ENCODE data around the gene UBXN10.

Gene UBXN10, protein sequence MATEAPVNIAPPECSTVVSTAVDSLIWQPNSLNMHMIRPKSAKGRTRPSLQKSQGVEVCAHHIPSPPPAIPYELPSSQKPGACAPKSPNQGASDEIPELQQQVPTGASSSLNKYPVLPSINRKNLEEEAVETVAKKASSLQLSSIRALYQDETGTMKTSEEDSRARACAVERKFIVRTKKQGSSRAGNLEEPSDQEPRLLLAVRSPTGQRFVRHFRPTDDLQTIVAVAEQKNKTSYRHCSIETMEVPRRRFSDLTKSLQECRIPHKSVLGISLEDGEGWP

DNA sequence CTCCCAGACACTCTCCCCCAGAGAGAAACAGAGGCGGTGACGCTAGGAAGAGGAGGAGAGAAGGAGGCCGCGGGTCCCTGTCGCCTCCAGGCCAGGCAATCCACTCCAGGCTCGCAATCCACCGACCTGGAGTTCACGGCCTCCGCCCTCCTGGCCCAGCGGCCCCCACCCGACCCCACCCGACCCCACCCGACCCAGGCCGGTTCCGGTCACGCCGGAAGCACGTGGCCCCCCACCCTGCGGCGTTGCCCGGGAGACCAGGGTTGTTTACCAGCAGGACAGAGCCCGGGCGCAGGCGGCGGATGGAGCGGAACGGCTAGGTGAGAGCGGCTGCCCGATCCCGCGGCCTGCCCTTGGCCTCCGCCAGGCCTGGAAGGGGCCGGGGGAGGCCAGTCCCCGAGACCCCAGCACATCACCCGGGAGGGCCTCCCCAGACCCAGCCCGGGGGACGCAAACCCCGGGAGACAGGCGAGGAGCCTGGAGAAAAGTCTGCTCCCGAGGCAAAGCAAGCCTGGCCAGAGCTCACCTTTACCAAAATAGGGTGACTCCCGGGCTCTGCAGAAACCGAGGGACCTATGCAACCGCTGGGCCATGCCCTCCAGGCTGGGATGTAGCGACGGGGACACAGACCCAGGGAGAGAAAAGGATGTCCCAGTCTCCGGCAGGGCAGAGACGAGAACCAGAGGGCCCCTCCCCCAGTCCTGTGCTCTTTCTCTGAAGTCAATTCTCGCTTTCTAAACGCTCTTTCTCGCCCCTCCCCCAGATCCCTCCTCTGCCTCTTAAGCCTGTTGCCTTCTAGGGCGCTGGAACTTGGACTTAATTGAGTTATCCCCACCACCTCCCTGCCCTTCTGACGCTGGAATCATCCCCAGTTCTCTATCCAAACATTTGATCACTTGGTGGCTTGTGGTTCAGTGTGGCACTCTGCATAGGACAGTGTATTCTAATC, at the start of gene UBXN10, which contains the start of gene PLA2G2C:
UBXN10 (plus strand) TSS at position 263 of the 949 bp plus-strand sequence. CDS start 4,466 bp downstream, outside the sequence.
PLA2G2C (minus strand) TSS at position 685 of the 949 bp plus-strand sequence. CDS start 9,155 bp downstream, outside the sequence.
- peak; percentile 7 for DNase-seq

DNA sequence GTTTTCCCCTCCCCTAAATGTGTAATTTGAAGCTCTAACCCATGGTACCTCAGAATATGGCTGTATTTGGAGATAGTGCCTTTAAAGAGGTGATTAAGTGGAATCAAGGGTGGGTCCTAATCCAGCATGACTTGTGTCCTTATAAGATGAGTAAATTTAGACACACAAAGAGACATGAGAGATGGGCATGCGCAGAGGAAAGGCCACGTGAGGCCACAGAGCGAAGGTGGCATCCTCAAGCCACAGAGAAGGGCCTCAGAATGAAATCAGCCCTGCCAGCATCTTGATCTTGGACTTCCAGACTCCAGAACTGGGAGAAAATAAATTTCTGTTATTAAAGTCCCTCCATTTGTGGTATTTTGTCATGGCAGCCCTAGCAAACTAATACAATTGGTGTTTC, 49.6 kb upstream of the UBXN10 start:
- no peak for DNase-seq

DNA sequence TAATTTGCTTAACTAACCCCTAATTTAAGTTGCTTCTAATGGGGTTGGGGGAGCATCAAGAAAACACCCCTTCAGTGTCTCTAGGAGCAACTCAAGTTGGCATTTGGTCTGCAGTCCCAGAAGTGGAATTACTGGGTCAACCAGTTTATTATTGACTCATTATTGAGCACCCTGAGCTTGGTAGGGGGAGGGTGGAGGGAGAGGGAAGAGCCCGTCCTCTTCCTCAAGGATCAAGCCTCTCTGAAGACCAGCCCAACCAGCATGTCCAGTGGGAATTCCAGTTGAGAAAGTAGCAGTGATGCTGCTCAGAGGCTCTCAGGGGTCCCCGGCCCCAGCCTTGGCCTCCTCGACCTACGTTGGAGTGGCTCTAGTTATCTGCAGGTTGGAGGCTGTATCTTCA, 48.8 kb upstream of the UBXN10 start:
- DNase-seq = no peak

DNA sequence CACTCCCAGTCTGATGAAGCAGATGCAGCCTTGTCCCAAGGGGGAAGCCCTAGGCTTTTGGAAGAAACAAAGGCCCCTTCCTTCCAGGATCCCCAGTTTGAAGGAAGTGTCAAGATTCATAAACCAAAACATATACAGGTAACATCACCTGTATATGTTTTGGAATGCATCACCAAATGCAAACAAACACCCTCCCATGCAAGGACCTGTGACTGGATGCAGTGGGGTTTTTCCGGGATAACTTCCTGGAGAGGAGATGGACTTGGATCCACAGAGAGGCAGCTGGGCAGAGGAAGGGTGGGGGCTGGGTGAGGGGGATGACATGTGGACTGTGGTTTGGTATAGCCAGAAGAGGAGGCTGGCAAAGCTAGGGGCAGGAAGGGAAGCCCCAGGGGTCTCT, 48.3 kb upstream of the UBXN10 start:
- DNase-seq = no peak

DNA sequence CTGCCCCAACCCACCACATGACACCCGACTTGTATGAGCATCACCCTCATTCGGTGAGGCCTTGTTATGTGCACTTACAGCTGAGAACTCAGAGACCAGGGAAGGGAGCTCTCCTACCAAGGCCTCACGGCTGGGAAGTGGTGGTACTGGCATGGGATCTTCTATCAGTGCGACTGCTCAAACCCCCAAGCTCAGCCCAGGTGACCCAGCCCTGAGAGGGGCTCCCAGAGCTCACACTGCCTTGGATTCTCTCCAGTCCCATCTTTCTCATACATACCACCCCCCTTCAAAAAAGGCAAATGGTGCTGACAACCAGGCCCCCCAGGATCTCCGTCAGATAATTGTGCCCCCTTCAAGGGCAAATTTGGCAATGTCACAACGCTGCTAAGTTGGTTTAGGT, 47.5 kb upstream of the UBXN10 start:
- DNase-seq = no peak

DNA sequence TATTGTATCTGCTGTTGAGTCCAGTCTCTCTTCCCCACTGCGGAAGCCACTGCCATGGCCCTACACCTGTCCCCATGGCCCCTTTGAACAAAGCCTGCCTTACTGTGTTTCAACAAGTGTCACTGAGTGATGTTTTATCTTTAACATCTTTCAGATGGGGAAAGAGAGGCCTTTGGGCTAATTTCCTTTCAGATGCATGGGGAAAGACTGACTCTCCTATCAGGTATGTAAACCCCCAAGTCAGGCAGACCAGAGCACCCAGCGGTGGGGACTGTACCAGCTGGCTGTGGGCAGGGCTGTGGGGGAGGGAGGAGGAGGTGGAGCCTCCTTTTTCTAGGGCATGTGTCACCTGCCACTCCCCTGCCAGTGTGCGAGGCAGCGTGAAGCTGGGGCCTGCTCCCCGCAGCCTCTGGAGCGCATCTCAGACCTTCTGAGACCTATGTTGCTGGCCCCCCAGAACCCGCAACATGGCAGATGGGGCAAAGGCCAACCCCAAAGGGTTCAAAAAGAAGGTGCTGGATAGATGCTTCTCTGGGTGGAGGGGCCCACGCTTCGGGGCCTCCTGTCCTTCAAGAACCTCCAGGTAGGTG, 46.8 kb upstream of the UBXN10 start, which contains the start of gene PLA2G2F:
PLA2G2F (plus strand) TSS at position 363 of the 590 bp plus-strand sequence; CDS start at position 468, 105 bp downstream.
- DNase-seq = no peak

DNA sequence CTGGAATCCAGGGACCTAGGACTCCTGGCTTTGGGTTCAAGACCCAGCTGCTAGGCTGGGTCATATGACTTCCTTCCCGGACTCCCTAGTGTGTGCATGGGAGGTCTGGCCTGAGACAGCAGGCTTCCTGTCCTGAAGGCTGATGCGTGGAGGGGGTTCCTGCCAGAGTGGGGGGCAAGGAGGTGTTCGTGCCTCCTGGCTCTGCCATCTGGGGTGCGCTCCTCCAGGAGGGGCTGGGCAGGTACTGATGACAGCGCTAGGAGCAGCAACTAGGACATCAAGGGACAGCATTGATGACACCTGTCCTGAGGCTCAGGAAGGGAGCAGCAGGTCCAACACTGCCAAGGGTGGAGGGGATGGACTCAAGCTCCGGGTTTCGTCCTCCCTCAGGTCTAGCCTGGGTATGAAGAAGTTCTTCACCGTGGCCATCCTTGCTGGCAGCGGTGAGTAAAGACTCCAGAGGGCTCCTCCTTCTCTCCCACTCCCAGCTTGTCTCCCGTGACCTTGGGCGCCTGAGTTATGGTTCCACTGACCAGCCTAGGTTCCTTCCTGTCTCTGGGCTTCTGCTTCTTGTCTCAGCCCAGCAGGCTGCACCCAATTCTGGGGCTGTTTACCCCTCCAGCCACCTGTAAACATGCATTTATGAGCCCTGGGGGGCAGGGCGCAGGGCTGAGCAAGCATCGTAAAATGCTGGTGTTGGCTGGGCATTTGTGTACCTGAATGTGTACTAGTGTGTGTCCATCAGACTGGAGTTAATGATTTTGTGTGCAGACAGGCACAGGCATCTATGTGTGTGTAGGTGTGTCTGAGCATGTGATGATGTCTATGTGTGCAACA, 45.9 kb upstream of the UBXN10 start:
- no peak for DNase-seq

DNA sequence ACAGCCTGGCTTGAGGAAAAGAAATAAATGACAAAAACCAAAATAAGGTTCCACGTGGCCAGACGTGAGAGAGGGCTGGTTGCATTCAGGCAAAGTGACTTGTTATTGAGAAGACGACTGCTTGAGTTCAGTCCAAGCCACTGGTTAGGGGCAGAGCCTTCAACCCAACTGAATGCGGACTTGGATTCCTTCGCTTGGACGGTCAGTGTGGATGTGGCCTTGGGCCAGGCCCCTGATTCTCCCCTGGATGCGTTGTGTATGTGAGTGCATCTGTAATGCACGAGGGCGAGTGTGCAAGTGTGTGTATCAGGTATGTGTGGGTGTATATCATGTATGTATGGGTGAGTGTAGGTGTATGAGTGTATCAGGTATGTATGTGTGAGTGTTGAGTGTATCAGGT, 44.9 kb upstream of the UBXN10 start:
- no peak for DNase-seq

DNA sequence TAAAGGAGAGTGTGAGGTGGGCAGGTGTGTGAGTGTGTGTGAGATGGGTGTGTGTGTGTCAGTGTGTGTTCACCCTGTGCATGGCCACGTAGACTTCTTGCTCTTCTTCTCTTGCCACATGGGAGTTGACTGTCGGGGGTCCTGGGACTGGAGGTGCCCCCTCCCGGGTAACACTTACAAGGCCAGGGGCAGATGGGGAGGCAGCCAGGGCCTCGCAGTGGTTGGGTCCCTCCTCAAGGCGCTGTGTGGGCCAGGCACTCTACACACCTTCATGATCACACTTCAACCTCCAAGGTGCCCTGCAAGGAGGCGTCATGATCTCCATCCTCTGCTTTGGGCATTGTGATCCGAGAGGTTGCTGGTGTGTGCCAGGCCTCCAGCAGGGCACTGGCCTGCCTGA, 44.4 kb upstream of the UBXN10 start:
- no peak for DNase-seq

DNA sequence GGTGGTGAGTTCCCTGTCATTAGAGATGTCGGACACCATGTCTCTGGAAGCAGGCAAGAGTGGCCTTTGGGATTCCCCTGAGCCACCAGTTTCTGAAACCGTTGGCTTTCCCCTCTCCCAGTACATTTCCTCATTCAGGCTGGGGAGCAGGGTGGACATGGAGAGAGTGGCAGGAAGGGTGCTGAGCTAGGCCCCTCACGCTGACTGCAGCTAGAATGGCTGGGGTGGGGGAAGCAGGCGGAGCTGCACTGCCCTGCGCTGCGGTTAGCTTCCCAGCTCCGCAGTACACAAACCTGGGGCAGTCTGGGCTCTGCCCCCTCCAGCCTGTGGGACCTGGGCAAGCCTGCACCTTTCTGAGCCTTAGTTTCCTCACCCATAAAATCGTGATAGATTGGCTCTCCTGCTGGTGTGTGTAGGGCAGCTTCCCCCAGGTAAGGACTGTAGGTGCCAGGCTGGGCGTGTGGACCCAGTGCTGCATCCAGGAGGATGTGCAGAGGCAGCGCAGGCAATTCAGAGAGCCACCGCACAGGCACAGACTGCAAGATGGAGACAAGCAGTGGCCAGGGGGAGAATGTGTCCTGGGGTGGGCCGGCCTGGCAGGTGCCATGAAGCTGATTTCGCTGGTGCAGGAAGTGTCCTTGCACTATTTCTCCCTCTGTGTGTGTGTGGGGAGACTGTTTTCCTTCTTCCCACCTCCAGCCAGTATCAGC, 43.7 kb upstream of the UBXN10 start:
- DNase-seq = no peak

DNA sequence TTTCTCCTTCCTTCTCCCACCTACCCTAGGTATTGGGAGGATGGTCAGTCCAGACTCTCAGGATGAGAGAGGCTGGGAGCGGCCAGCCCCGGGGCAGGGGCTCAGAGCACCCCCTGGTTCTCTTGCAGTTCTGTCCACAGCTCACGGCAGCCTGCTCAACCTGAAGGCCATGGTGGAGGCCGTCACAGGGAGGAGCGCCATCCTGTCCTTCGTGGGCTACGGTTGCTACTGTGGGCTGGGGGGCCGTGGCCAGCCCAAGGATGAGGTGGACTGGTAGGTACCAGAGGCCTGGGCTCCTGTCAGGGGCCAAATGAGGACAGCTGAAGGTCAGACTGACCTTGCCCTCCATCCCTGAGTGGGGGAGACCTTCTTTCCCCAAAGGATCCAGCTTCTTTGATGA, 42.6 kb upstream of the UBXN10 start:
- no peak for DNase-seq

DNA sequence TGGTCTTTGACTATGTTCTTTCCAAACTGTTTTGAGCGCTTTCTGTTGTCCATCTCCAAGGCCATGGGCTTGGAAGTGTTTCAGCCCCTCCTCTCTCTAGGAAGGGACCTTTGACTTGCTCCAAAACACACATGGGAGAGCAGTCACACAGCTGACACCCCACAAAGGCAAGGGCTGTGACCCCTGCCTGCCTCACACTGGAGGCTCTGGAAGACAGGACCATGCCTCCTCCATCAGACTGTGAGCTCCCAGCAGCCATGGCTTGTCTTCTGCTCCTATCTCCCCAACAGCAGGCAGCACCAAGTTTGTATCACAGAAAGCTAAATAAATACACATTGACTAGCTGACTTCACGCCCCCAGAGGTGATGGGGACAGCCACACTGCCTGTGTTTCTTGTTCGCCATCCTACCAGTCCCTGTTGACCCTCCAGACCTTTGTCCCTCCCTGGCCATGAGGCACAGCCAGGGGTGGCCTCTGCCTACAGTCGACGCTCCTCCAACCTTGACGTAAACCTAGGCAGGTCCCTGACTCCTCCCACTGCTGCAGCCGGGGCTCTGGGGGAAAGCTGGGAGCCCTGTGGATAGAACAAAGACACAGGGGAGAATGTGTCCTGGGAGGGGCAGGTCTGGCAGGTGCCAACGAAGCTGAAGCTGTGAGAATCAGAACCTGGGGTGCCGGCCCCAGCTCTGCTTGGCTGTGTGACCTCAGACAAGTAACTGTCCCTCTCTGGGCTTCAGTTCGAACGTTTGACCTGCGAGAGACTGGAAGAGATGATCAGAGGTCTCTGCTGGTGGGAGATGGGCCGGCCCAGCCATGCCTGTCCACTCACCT, 41.9 kb upstream of the UBXN10 start:
- no peak for DNase-seq

DNA sequence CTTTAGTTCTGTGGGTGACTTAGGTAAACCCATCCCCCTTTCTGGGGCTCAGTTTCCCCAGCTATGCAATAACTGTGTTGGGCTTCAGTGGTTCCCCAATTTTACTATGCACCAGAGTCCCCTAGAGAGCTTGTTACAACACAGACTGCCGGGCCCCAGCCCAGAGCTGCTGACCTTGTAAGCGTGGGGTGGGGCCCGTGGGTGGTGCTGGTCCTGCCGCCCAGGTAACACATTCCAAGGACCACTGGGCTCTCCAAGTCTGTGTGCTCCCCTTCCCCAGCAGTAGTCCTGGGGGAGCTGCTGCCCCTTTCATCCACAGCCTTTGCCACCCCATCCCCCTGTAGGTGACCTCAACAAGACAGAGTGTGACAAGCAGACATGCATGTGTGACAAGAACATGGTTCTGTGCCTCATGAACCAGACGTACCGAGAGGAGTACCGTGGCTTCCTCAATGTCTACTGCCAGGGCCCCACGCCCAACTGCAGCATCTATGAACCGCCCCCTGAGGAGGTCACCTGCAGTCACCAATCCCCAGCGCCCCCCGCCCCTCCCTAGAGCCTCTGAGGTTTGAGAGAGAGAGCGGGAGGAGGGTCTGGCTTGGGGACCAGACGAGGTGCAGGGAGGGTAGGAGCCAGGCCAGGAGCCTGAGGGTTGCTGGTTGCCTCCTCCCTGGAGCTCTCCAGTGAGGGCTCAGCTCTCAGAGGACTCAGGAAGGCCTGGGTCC, 37.9 kb upstream of the UBXN10 start:
- DNase-seq = no peak

DNA sequence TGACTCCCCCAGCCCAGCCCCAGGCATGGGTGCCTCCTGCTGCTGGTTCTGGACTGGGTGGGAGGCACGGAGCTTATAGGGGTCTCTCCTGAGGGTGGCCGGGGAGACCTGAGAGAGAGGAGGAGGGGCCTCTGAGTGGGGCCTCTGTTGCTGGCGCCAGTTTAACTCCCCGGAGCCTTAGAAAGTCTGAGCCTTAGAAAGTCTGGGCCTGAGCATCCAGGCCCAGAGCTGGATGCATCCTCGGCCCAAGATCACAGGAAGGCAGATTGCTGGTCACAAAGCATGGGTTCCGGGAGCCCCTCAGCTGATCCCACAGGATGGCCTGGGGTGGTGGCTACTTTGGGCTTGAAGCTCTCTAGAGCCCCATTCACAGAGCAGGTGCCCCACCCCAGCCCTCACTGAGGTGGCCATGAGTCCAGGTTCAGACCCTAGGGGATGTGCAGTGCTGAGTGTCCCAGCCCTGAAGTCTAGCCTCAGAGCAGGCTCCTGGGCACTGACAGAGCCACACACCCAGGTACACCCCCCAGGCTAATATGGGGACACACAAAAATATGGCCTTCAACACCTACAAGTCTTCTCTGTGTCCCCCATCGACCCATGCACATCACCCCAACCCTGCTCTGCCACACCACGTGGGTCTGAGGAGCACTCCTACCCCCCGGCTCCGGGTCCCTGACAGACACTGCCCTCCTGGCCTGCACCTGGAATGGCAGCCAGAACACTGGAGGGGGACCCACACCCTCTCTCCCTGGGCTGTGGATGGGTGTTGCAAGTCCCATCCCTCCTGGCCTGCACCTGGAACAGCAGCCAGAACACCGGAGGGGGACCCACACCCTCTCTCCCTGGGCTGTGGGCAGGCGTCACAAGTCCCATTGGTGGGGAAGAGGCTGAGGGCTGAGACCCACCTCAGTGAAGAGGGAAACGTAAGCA, 37.1 kb upstream of the UBXN10 start:
- DNase-seq = no peak

DNA sequence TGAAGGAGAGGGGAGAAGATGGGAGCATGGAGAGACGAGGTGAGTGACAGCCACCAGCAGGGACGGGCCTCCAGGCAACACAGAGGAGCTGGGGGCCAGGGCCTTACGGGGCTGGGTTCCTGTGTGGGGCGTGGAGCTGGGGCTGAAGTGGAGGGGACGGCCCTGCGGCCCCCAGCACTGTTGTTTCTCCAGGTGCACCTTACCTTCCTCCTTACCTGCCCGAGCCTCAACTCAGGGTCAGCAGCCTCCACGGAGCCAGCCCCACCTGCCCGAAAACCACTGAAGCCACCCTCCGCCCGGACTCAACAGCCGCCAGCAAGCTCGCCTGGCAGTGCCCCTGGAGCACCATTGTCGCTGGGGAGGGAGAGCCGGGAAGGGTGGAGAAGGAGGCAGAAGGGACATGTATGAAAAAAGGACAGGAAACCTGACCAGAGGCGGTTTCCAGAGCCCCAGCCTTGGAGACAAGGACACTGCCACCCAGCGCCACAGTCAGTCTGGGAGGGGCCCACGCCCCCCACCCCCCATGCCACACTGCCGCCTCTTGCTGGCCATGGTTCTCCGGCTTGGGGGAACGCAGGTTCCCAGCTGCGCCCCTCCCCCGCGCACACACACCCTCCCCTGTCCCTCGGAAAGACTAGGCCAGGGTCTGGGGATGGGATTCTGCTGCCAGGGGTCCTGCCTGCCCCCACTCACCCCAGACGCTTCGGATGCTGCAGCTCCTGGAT, 36.1 kb upstream of the UBXN10 start:
- no peak for DNase-seq

DNA sequence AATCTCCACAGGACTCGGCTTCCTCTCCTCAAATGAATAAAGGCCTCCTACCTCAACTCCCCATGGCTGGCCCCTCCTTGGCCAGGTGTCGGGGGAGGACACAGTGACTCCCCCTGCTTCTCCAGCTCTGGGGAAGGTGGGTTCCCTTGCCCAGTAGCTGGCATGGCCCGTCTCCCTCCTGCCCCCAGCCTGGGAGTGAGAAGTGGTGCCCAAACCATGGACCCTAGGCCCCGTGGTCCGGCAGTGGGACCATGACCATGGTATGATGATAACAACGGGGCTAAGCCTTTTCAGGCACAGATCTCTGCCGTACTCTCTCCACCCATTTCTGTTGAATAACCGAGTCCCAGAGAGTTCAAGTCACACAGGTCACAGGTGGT, 35.6 kb upstream of the UBXN10 start:
- DNase-seq = no peak

DNA sequence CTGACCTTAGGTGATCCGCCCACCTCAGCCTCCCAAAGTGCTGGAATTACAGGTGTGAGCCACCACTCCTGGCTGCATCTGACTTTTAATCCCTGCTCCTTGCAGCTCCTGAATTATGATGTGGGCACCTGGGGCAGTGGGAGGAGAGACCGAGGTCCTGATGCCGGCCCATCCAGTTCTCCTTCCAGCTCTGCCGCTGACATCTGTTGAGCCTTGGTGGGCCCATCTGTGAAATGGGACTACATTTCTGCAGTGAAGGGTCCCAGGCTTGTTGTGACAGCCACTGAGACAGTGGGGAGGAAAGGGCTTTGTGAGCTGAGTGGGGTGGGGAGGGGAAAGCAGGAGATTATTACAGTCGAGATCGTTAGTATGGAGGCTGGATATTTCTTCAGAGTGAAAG, 34.9 kb upstream of the UBXN10 start:
- DNase-seq = no peak

DNA sequence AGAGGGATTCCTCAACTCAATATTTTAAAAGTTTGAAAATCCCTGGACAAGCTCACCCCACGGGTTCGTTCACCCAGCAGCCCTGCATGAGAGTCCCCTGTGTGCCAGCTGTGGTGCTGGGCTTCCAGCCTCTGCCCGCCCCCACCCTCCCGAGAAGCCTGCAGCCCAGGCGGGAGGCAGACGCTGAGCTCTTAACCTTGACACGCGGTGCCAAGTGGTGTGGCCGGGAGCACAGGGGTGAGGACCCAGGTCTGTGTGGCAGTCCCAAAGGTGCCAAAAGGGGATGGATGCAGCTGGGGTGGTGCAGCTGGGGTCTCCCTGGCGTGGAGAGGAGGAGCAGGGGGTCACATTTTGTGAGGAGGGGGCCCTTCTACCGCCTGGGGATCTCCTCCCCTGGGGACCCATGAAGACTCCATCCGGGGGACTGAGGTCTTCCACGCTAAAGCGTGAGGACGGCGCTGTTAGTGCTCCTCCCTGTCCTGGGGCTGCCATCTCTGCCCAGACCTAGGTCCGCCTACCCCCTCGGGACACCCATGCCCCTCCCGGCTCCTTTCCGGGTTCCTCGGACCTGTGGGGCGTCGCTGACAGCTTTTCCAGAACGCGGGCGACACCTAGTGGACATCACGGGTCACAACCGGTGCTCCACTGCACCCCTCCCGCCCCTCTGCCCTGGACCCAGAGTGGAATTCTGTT, 33.8 kb upstream of the UBXN10 start:
- DNase-seq = peak; percentile 81

Data from NCI-H2171 treated with DMSO at 0.1 percent for 48 hours (cell line).